ENCODE data around the gene B9D1.

Gene B9D1

GRCh38 chr17:19296786-19297778, 65.4 kb downstream of the B9D1 start:
- intact Hi-C loops (cut with DNase I) = no loop called here
- DNase-seq = peak in 2 of 10 donors; percentile 44 to 66

GRCh38 chr17:19295473-19296135, 66.9 kb downstream of the B9D1 start:
- DNase-seq = peak in 2 of 10 donors; percentile 9 to 14

GRCh38 chr17:19294443-19294842, 68.1 kb downstream of the B9D1 start:
- intact Hi-C loops (cut with DNase I) = no loop called here

More at GRCh38 chr17:19295473-19296135, 66.9 kb downstream of the B9D1 start:
- intact Hi-C loops (cut with DNase I) = no loop called here

More at GRCh38 chr17:19294443-19294842, 68.1 kb downstream of the B9D1 start:
- DNase-seq = peak in 1 of 10 donors; percentile 7
